CD14-positive monocyte (primary cell): ENCODE results near the gene CEL. TPM values are rescaled to one million over a fixed set of nuclear protein-coding genes. Genes with fewer than 3 reads are reported as not detected.
"Not testable (repeated sequence)": the region's sequence is repeated elsewhere in the genome, so short reads cannot be mapped to it uniquely, and the experiment has no call there.

Experiments
- DNase-seq, 3 donors: peaks; one replicate each; pipeline ENCODE4 v3.0.0-alpha.2; 2011 to 2022
- H2AFZ ChIP-seq: 2 replicates; pipeline ENCODE4 v1.6.0; 2012; ENCODE audit warnings: mild to moderate bottlenecking, low read depth, low read length, inconsistent platforms; ENCODE audit not compliant: insufficient read depth, poor library complexity, severe bottlenecking
- H3K27ac ChIP-seq, 2 donors: 1 replicate in 1 of 2; 2 replicates in 1 of 2; pipeline ENCODE4 v1.5.1; 2012 to 2013; ENCODE audit warnings: low read length in 2 of 2, control low read depth in 1 of 2, inconsistent platforms in 1 of 2, low read depth in 1 of 2, mild to moderate bottlenecking in 1 of 2
- H3K27me3 ChIP-seq, 2 donors: one replicate each; pipeline versions ENCODE4 v1.6.0 to v1.6.1; 2011 to 2013; ENCODE audit warnings: low read length in 2 of 2; ENCODE audit not compliant: control insufficient read depth in 2 of 2, insufficient read depth in 2 of 2
- H3K36me3 ChIP-seq, 2 donors: replicated peaks in 1 of 2; 1 replicate in 1 of 2; 2 replicates in 1 of 2; pipeline versions ENCODE4 v1.5.1 to v1.6.1; 2012 to 2013; ENCODE audit warnings: low read length in 2 of 2, control low read depth in 1 of 2, inconsistent platforms in 1 of 2, mild to moderate bottlenecking in 1 of 2; ENCODE audit not compliant: insufficient read depth in 2 of 2, control insufficient read depth in 1 of 2
- H3K4me1 ChIP-seq, 2 donors: 1 replicate in 1 of 2; 2 replicates in 1 of 2; pipeline versions ENCODE4 v1.5.1 to v1.6.1; 2012 to 2013; ENCODE audit warnings: low read length in 2 of 2, control low read depth in 1 of 2, inconsistent platforms in 1 of 2, mild to moderate bottlenecking in 1 of 2, moderate library complexity in 1 of 2; ENCODE audit not compliant: insufficient read depth in 2 of 2, control insufficient read depth in 1 of 2
- H3K4me2 ChIP-seq: replicated peaks from 2 replicates; pipeline ENCODE3; 2012; ENCODE audit warnings: low read length, moderate library complexity, mild to moderate bottlenecking; ENCODE audit not compliant: poor library complexity, severe bottlenecking; ENCODE audit errors: extremely low read depth
- H3K4me3 ChIP-seq, 3 experiments: fragments of 200-600 bp in 1 of 3; sonication (generic) in 1 of 3; replicated peaks in 1 of 3; 1 replicate in 2 of 3; 2 replicates in 1 of 3; pipeline ENCODE4 v1.5.1; 2011 to 2013; ENCODE audit warnings: low read length in 3 of 3, mild to moderate bottlenecking in 3 of 3, control low read depth in 2 of 3, low read depth in 2 of 3, inconsistent platforms in 1 of 3, moderate library complexity in 1 of 3
- H3K79me2 ChIP-seq: 2 replicates; pipeline ENCODE4 v1.6.0; 2012; ENCODE audit warnings: mild to moderate bottlenecking, control low read depth, inconsistent platforms, low read length, moderate library complexity; ENCODE audit not compliant: insufficient read depth
- H3K9ac ChIP-seq: 2 replicates; pipeline ENCODE4 v1.6.0; 2017; ENCODE audit warnings: low read length, mild to moderate bottlenecking; ENCODE audit not compliant: insufficient read depth, poor library complexity, severe bottlenecking
- H3K9me3 ChIP-seq, 2 donors: replicated peaks in 1 of 2; 1 replicate in 1 of 2; 2 replicates in 1 of 2; pipeline versions ENCODE4 v1.5.1 to v1.6.1; 2012 to 2013; ENCODE audit warnings: low read length in 2 of 2, control low read depth in 1 of 2; ENCODE audit not compliant: control insufficient read depth in 1 of 2, insufficient read depth in 1 of 2
- H4K20me1 ChIP-seq: 2 replicates; pipeline ENCODE4 v1.6.0; 2012; ENCODE audit warnings: mild to moderate bottlenecking, low read length, control low read depth, moderate library complexity; ENCODE audit not compliant: insufficient read depth
- H3K27ac Mint-ChIP-seq, 7 donors: one replicate each; pipeline ENCODE4 v1.8.0; 2020; ENCODE audit warnings: mild to moderate bottlenecking in 7 of 7, mixed read lengths in 7 of 7, moderate library complexity in 6 of 7, inconsistent platforms in 2 of 7
- H3K27me3 Mint-ChIP-seq, 3 donors: one replicate each; pipeline ENCODE4 v1.8.0; 2021 to 2022; ENCODE audit warnings: low read depth in 3 of 3, mild to moderate bottlenecking in 3 of 3, mixed read lengths in 3 of 3, moderate library complexity in 3 of 3, inconsistent platforms in 1 of 3
- H3K36me3 Mint-ChIP-seq, 2 donors: one replicate each; pipeline ENCODE4 v1.8.0; 2020; ENCODE audit warnings: mixed read lengths in 2 of 2, inconsistent platforms in 1 of 2, mild to moderate bottlenecking in 1 of 2
- H3K4me1 Mint-ChIP-seq: one replicate; pipeline ENCODE4 v1.8.0; 2020; ENCODE audit warnings: mild to moderate bottlenecking, mixed read lengths
- H3K4me3 Mint-ChIP-seq, 2 donors: one replicate each; pipeline ENCODE4 v1.8.0; 2020; ENCODE audit warnings: mild to moderate bottlenecking in 2 of 2, mixed read lengths in 2 of 2, moderate library complexity in 1 of 2
- H3K9me3 Mint-ChIP-seq, 7 donors: one replicate each; pipeline ENCODE4 v1.8.0; 2020 to 2022; ENCODE audit warnings: mixed read lengths in 7 of 7, mild to moderate bottlenecking in 6 of 7, moderate library complexity in 6 of 7, inconsistent platforms in 2 of 7
- WGBS: methylation state at CpG from one replicate; pipeline ENCODE4 v1.1.5; 2013; ENCODE audit warnings: missing lambda C conversion rate; ENCODE audit not compliant: insufficient coverage; 5-methylcytosine and 5-hydroxymethylcytosine counted together
- intact Hi-C, 2 donors: fragments of 100-400 bp; cut with micrococcal nuclease; formaldehyde crosslinking; loops; one replicate each; pipeline versions ENCODE4 v1.15.0 to v1.15.1; 2023
- polyA plus RNA-seq, 3 donors: library from polyadenylated mRNA; depleted of rRNA in 1 of 3; unstranded in 2 of 3; stranded (reverse) in 1 of 3; fragments of 300-500 nt in 2 of 3; fragments of >200 nt in 1 of 3; fragmentation: Illumina TruSeq in 2 of 3; gene quantifications; 1 replicate in 2 of 3; 2 replicates in 1 of 3; pipeline ENCODE4 v1.2.3, GENCODE V29; 2012 to 2021

The CEL gene
- polyA plus RNA-seq, 3 donors, result 0.24 TPM; not detected in 2

- H3K4me2 ChIP-seq, H2AFZ ChIP-seq, H3K79me2 ChIP-seq, H3K27me3 Mint-ChIP-seq, H3K9me3 Mint-ChIP-seq, H3K9me3 ChIP-seq, H3K4me1 Mint-ChIP-seq, H3K9ac ChIP-seq, H4K20me1 ChIP-seq, H3K4me1 ChIP-seq, H3K36me3 Mint-ChIP-seq, H3K4me3 ChIP-seq, intact Hi-C loops, H3K27ac Mint-ChIP-seq, H3K4me3 Mint-ChIP-seq, DNase-seq, H3K36me3 ChIP-seq, H3K27ac ChIP-seq: not testable (repeated sequence)
- WGBS, result 92% methylated on average over 4 of the region's 12 CpGs
- H3K27me3 ChIP-seq, result peaks cover 0 to 11% of the 10 kb centered on the region in 2 donors
Observed at GRCh38 chr9:133081957-133082644, 20.3 kb downstream of the CEL start.

- H3K4me1 ChIP-seq, H3K4me3 Mint-ChIP-seq, H3K4me1 Mint-ChIP-seq, H3K9ac ChIP-seq, H3K27ac Mint-ChIP-seq, H3K79me2 ChIP-seq, H3K27ac ChIP-seq, DNase-seq, intact Hi-C loops, H3K36me3 Mint-ChIP-seq, H3K9me3 ChIP-seq, H3K4me3 ChIP-seq, H2AFZ ChIP-seq, H3K4me2 ChIP-seq, H4K20me1 ChIP-seq, H3K36me3 ChIP-seq, H3K9me3 Mint-ChIP-seq, H3K27me3 Mint-ChIP-seq: not testable (repeated sequence)
- H3K27me3 ChIP-seq, result peaks cover 0 to 11% of the 10 kb centered on the region in 2 donors
- WGBS, result no CpG with 5 or more reads among the region's 9 CpGs
Observed at GRCh38 chr9:133083688-133084087, 21.9 kb downstream of the CEL start.

GRCh38 chr9:133086212-133086860 lies 24.6 kb downstream of the CEL start:
- H3K4me1 Mint-ChIP-seq, H3K36me3 Mint-ChIP-seq, H3K4me3 ChIP-seq, H3K9me3 ChIP-seq, H3K4me1 ChIP-seq, DNase-seq, H3K9ac ChIP-seq, H3K4me2 ChIP-seq, H3K27me3 ChIP-seq, H3K9me3 Mint-ChIP-seq, H3K27ac ChIP-seq, H3K27ac Mint-ChIP-seq, H2AFZ ChIP-seq, intact Hi-C loops, H3K79me2 ChIP-seq, H3K4me3 Mint-ChIP-seq, H4K20me1 ChIP-seq, H3K36me3 ChIP-seq, H3K27me3 Mint-ChIP-seq: not testable (repeated sequence)
- over 99% methylated on average over 13 of the region's 17 CpGs for WGBS
